Astrocyte of the cerebellum (primary cell): Measurements from ENCODE around the gene HS2ST1.

Source experiments
- DNase-seq: peaks from one replicate; pipeline ENCODE4 v3.0.0-alpha.2; 2011; ENCODE audit warnings: low read depth
- H3K4me3 ChIP-seq: 2 replicates; pipeline ENCODE4 v1.5.1; 2011; ENCODE audit warnings: mild to moderate bottlenecking, low read depth, low read length, moderate library complexity
- CTCF ChIP-seq: IDR thresholded peaks from 2 replicates; pipeline ENCODE4 v1.5.1; 2012; ENCODE audit warnings: low read length, low read depth, moderate library complexity, mild to moderate bottlenecking; ENCODE audit errors: missing control alignments
- in situ Hi-C: cut with HindIII; loops from 2 replicates; pipeline ENCODE4 v1.10.0; 2017; ENCODE audit warnings: low sequenced_read_pairs

HS2ST1 gene

GRCh38 chr1:87051965-87052364, 137.5 kb downstream of the HS2ST1 start:
- no peak for DNase-seq
- no peak for TF ChIP-seq CTCF
- in situ Hi-C loops: no loop called here

GRCh38 chr1:87052400-87052799, 138.0 kb downstream of the HS2ST1 start:
- no peak overlapping the region for H3K4me3 ChIP-seq
- TF ChIP-seq CTCF: no peak
- DNase-seq: no peak
- in situ Hi-C loops: no loop called here

More at GRCh38 chr1:87051965-87052364, 137.5 kb downstream of the HS2ST1 start:
- H3K4me3 ChIP-seq: no peak overlapping the region

GRCh38 chr1:87052961-87053360, 138.5 kb downstream of the HS2ST1 start:
- no peak overlapping the region for H3K4me3 ChIP-seq
- no peak for TF ChIP-seq CTCF
- DNase-seq: no peak
- in situ Hi-C loops: no loop called here

- no peak overlapping the region for H3K4me3 ChIP-seq
- no peak for TF ChIP-seq CTCF
- in situ Hi-C loops: no loop called here
- no peak for DNase-seq
Observed at GRCh38 chr1:87053446-87053845, 139.0 kb downstream of the HS2ST1 start.

- no peak for TF ChIP-seq CTCF
- DNase-seq: no peak
- H3K4me3 ChIP-seq: no peak overlapping the region
- in situ Hi-C loops: no loop called here
Observed at GRCh38 chr1:87056974-87057373, 142.5 kb downstream of the HS2ST1 start.

- no peak overlapping the region for H3K4me3 ChIP-seq
- DNase-seq: no peak
Observed at GRCh38 chr1:87058343-87058649, 143.9 kb downstream of the HS2ST1 start.

More at GRCh38 chr1:87058343-87058649, 143.9 kb downstream of the HS2ST1 start:
- TF ChIP-seq CTCF: no peak
- in situ Hi-C loops: no loop called here
